ENCODE measurements around the gene PTPRCAP.

The PTPRCAP gene

GRCh38 chr11:67404515-67405195 lies 32.8 kb downstream of the PTPRCAP start:
- H3K4me3 ChIP-seq: peak overlapping the region; percentile 22 to 48 (median 39)
- H3K27ac ChIP-seq: peak overlapping the region in 19 of 21 experiments; percentile 8 to 99 (median 82)

GRCh38 chr11:67403085-67403484 lies 34.4 kb downstream of the PTPRCAP start:
- peak overlapping the region in 4 of 7 experiments; percentile 39 to 48 (median 42) for H3K4me3 ChIP-seq
- peak overlapping the region in 16 of 21 experiments; percentile 49 to 99 (median 95) for H3K27ac ChIP-seq

GRCh38 chr11:67402192-67402839 lies 35.2 kb downstream of the PTPRCAP start:
- Histone ChIP-seq H3K4me3 (peak overlapping the region; percentile 9 to 94 (median 78)), H3K27ac (peak overlapping the region in 20 of 21 experiments; percentile 73 to 99 (median 95))

GRCh38 chr11:67401495-67402191 lies 35.8 kb downstream of the PTPRCAP start, which contains the start of gene PPP1CA:
Gene PPP1CA, minus strand, starts transcription at chr11:67401858. Its CDS starts 76 bp downstream, at chr11:67401782.
- peak within 1 kb of the TSS; percentile 50 to 99 (median 96) for H3K27ac ChIP-seq
- peak within 1 kb of the TSS; percentile 78 to 97 (median 89) for H3K4me3 ChIP-seq

GRCh38 chr11:67400942-67401494 lies 36.5 kb downstream of the PTPRCAP start:
- H3K4me3 ChIP-seq: peak overlapping the region; percentile 78 to 97 (median 89)
- peak overlapping the region; percentile 50 to 99 (median 96) for H3K27ac ChIP-seq

GRCh38 chr11:67400251-67400941 lies 37.1 kb downstream of the PTPRCAP start:
- Histone ChIP-seq H3K27ac (peak overlapping the region in 20 of 21 experiments; percentile 85 to 99 (median 96)), H3K4me3 (peak overlapping the region; percentile 78 to 97 (median 89))

GRCh38 chr11:67398661-67399563 lies 38.6 kb downstream of the PTPRCAP start:
- H3K4me3 ChIP-seq: no peak overlapping the region
- peak overlapping the region in 2 of 21 experiments; percentile 6 to 35 for H3K27ac ChIP-seq

- no peak overlapping the region for H3K4me3 ChIP-seq
- no peak overlapping the region for H3K27ac ChIP-seq
Observed at GRCh38 chr11:67397986-67398660, 39.4 kb downstream of the PTPRCAP start.

- H3K27ac ChIP-seq: peak overlapping the region in 3 of 21 experiments; percentile 23 to 77 (median 62)
Observed at GRCh38 chr11:67397536-67397935, 39.9 kb downstream of the PTPRCAP start.

GRCh38 chr11:67396587-67397389 lies 40.7 kb downstream of the PTPRCAP start:
- H3K4me3 ChIP-seq: no peak overlapping the region

More at GRCh38 chr11:67397536-67397935, 39.9 kb downstream of the PTPRCAP start:
- no peak overlapping the region for H3K4me3 ChIP-seq

GRCh38 chr11:67396259-67396581 lies 41.3 kb downstream of the PTPRCAP start:
- Histone ChIP-seq H3K4me3 (no peak overlapping the region), H3K27ac (peak overlapping the region in 5 of 21 experiments; percentile 19 to 77 (median 50))

More at GRCh38 chr11:67396587-67397389, 40.7 kb downstream of the PTPRCAP start:
- H3K27ac ChIP-seq: peak overlapping the region in 6 of 21 experiments; percentile 19 to 77 (median 37)

- Histone ChIP-seq H3K27ac (no peak overlapping the region), H3K4me3 (no peak overlapping the region)
Observed at GRCh38 chr11:67395555-67396258, 41.8 kb downstream of the PTPRCAP start.

- H3K27ac ChIP-seq: no peak overlapping the region
- no peak overlapping the region for H3K4me3 ChIP-seq
Observed at GRCh38 chr11:67393990-67394389, 43.5 kb downstream of the PTPRCAP start.

GRCh38 chr11:67393437-67393836 lies 44.0 kb downstream of the PTPRCAP start:
- Histone ChIP-seq H3K4me3 (no peak overlapping the region), H3K27ac (no peak overlapping the region)

GRCh38 chr11:67392183-67392715 lies 45.2 kb downstream of the PTPRCAP start:
- peak overlapping the region in 20 of 21 experiments; percentile 24 to 95 (median 84) for H3K27ac ChIP-seq
- peak overlapping the region; percentile 60 to 81 (median 74) for H3K4me3 ChIP-seq

Measured in skin epidermis (tissue), 12 donors.